OCI-LY7 (cell line): Measurements from ENCODE around the gene EMCN. TPM values are rescaled to one million over a fixed set of nuclear protein-coding genes. Genes with fewer than 3 reads are reported as not detected.
"Not testable (repeated sequence)": the region's sequence is repeated elsewhere in the genome, so short reads cannot be mapped to it uniquely, and the experiment has no call there.

Experiments
- BruUV-seq: library from RNA; stranded (reverse); fragments of 400-500 nt; replicated peaks from 2 replicates; lab custom pipeline; 2021; lab: Mats Ljungman, UMichigan
- CTCF ChIA-PET: fragments of 300-600 bp; sonication (Branson Sonifier 250); formaldehyde crosslinking; loops from one replicate; lab custom pipeline; 2022; ENCODE audit warnings: antibody characterized with exemption; ENCODE audit not compliant: unreplicated experiment; lab: Charles Lee
- POLR2A ChIA-PET: fragments of 300-600 bp; sonication (Branson Sonifier 250); formaldehyde crosslinking; loops from one replicate; lab custom pipeline; 2022; ENCODE audit warnings: antibody characterized with exemption; lab: Charles Lee
- DNase-seq: peaks from one replicate; pipeline ENCODE4 v3.0.0-alpha.2; 2015; ENCODE audit warnings: low spot score
- H2AFZ ChIP-seq: fragments of 200-600 bp; sonication (generic), shearing (Covaris generic); 2 replicates; pipeline ENCODE4 v1.6.1; 2014; ENCODE audit warnings: mild to moderate bottlenecking, antibody characterized with exemption, low read length, moderate library complexity
- H3K27ac ChIP-seq: fragments of 200-600 bp; sonication (generic); 2 replicates; pipeline ENCODE4 v1.5.1; 2014; ENCODE audit warnings: mixed run types, low read depth, mild to moderate bottlenecking, moderate library complexity, low read length, inconsistent platforms; ENCODE audit not compliant: poor library complexity, severe bottlenecking
- H3K36me3 ChIP-seq: fragments of 200-600 bp; sonication (generic); 2 replicates; pipeline ENCODE4 v1.6.1; 2014; ENCODE audit warnings: mild to moderate bottlenecking, antibody characterized with exemption, low read length, moderate library complexity, mixed read lengths; ENCODE audit not compliant: insufficient read depth
- H3K4me1 ChIP-seq: fragments of 200-600 bp; sonication (generic); 2 replicates; pipeline ENCODE4 v1.5.1; 2014; ENCODE audit warnings: mild to moderate bottlenecking, low read length; ENCODE audit not compliant: insufficient read depth, poor library complexity, severe bottlenecking
- H3K4me2 ChIP-seq: fragments of 200-600 bp; sonication (generic); 2 replicates; pipeline ENCODE4 v1.6.1; 2014; ENCODE audit warnings: mild to moderate bottlenecking, low read length
- H3K4me3 ChIP-seq: fragments of 200-600 bp; sonication (generic); 2 replicates; pipeline ENCODE4 v1.5.1; 2014; ENCODE audit warnings: mild to moderate bottlenecking, low read depth, low read length; ENCODE audit not compliant: poor library complexity, severe bottlenecking
- H3K79me2 ChIP-seq: fragments of 200-600 bp; sonication (generic); 2 replicates; pipeline ENCODE4 v1.6.1; 2016; ENCODE audit warnings: low read depth, mild to moderate bottlenecking, low read length, moderate library complexity, mixed read lengths; ENCODE audit not compliant: insufficient read depth
- H3K9me2 ChIP-seq: fragments of 200-600 bp; sonication (generic); 2 replicates; pipeline ENCODE4 v1.6.1; 2016; ENCODE audit warnings: mild to moderate bottlenecking, low read length, mixed read lengths; ENCODE audit not compliant: insufficient read depth
- H3K9me3 ChIP-seq: fragments of 200-600 bp; sonication (generic); 2 replicates; pipeline ENCODE4 v1.6.1; 2014; ENCODE audit warnings: mild to moderate bottlenecking, mixed run types, low read length, mixed read lengths
- H4K20me1 ChIP-seq: fragments of 200-600 bp; sonication (generic); 2 replicates; pipeline ENCODE4 v1.6.1; 2014; ENCODE audit warnings: mild to moderate bottlenecking, antibody characterized with exemption, low read length, moderate library complexity, mixed read lengths; ENCODE audit not compliant: insufficient read depth
- EZH2phosphoT487 ChIP-seq: fragments of 200-600 bp; sonication (generic); IDR thresholded peaks from 2 replicates; pipeline ENCODE4 v1.6.1; 2018; ENCODE audit warnings: low read depth, borderline replicate concordance, mild to moderate bottlenecking, mixed run types, antibody characterized with exemption, low read length, moderate library complexity, mixed read lengths
- intact Hi-C: fragments of 100-400 bp; cut with micrococcal nuclease; formaldehyde crosslinking; loops from one replicate; pipeline ENCODE4 v1.10.0; 2022; ENCODE audit not compliant: unreplicated experiment
- total RNA-seq, 2 experiments: library from RNA; depleted of rRNA in 1 of 2; stranded (reverse); fragments of >200 nt in 1 of 2; shearing (Covaris generic) in 1 of 2; gene quantifications; 2 replicates each; pipeline ENCODE4 v1.2.3, GENCODE V29; 2014 to 2022
- TF ChIP-seq, protein P1 (sequence below): fragments of 200-600 bp; sonication (generic); conservative IDR thresholded peaks from 2 replicates; pipeline ENCODE4 v1.5.1; 2014; ENCODE audit warnings: mild to moderate bottlenecking, antibody characterized with exemption, low read length, moderate library complexity, mixed read lengths

EMCN gene
- total RNA-seq, 2 experiments from 2014 or later = not detected

DNA sequence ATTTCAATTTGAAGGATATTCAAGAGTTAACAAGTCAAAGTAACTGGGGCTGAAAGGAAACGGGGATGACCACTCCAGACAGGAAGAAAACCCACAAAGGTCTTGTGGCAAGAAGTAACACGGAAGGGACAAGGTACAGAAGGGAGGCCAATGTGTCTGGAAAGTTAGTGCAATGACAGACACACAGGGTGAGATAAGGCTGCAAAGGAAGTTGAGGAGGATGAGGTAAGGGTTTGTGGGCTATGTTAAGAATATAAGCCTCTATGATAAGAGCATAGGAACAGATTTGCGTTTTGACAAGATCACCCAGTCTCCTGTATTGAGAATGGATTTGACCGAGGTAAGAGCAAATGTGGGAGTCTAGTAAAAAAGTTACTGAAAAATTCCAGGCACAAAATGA lies 21.9 kb upstream of the EMCN start:
- Histone ChIP-seq H3K9me3 (no peaks in the 10 kb centered on the region), H3K4me2 (peak overlapping the region; percentile 15; the same call in 1 of the 2 replicates), H3K9me2 (no peaks in the 10 kb centered on the region), H3K4me3 (no peak overlapping the region), H2AFZ (no peak overlapping the region), H3K4me1 (no peaks in the 10 kb centered on the region), H3K27ac (peak overlapping the region; percentile 33), H3K36me3 (no peaks in the 10 kb centered on the region), H4K20me1 (no peaks in the 10 kb centered on the region), H3K79me2 (no peaks in the 10 kb centered on the region)
- intact Hi-C loops = no loop called here
- ChIA-PET POLR2A (no interaction called here), CTCF (no interaction called here)
- TF ChIP-seq EZH2phosphoT487 = no peak
- TF ChIP-seq, protein P1, sequence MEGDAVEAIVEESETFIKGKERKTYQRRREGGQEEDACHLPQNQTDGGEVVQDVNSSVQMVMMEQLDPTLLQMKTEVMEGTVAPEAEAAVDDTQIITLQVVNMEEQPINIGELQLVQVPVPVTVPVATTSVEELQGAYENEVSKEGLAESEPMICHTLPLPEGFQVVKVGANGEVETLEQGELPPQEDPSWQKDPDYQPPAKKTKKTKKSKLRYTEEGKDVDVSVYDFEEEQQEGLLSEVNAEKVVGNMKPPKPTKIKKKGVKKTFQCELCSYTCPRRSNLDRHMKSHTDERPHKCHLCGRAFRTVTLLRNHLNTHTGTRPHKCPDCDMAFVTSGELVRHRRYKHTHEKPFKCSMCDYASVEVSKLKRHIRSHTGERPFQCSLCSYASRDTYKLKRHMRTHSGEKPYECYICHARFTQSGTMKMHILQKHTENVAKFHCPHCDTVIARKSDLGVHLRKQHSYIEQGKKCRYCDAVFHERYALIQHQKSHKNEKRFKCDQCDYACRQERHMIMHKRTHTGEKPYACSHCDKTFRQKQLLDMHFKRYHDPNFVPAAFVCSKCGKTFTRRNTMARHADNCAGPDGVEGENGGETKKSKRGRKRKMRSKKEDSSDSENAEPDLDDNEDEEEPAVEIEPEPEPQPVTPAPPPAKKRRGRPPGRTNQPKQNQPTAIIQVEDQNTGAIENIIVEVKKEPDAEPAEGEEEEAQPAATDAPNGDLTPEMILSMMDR = no peak
- DNase-seq = no peak
- no TSS peak for BruUV-seq

- no TSS peak for BruUV-seq
- DNase-seq = no peak
- Histone ChIP-seq H3K9me3 (no peaks in the 10 kb centered on the region), H3K9me2 (no peaks in the 10 kb centered on the region), H3K4me1 (no peaks in the 10 kb centered on the region), H2AFZ (no peak overlapping the region), H3K36me3 (no peaks in the 10 kb centered on the region), H3K79me2 (no peaks in the 10 kb centered on the region), H3K27ac (no peak overlapping the region), H3K4me2 (no peak overlapping the region), H3K4me3 (no peak overlapping the region), H4K20me1 (no peaks in the 10 kb centered on the region)
- TF ChIP-seq, protein P1 = no peak
- TF ChIP-seq EZH2phosphoT487 = no peak
- intact Hi-C loops = no loop called here
- POLR2A ChIA-PET = no interaction called here
- CTCF ChIA-PET = no interaction called here
These were observed 15.9 kb upstream of the EMCN start for GRCh38 chr4:100533741-100534140.

DNA sequence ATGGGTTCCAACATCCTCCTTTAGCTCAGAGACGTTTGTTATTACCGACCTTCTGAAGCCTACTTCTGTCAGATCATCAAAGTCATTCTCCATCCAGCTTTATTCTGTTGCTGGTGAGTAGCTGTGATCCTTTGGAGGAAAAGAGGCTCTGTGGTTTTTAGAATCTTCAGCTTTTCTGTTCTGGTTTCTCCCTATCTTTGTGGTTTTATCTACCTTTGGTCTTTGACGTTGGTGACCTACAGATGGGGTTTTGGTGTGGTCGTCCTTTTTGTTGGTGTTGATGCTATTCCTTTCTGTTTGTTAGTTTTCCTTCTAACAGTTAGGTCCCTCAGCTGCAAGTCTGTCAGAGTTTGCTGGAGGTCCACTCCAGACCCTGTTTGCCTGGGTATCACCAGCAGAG lies 12.3 kb upstream of the EMCN start:
- H3K9me3 ChIP-seq, H3K36me3 ChIP-seq, H4K20me1 ChIP-seq, H2AFZ ChIP-seq, H3K4me3 ChIP-seq, H3K4me1 ChIP-seq, H3K79me2 ChIP-seq, BruUV-seq, H3K27ac ChIP-seq, intact Hi-C loops, CTCF ChIA-PET, H3K9me2 ChIP-seq, H3K4me2 ChIP-seq, DNase-seq: not testable (repeated sequence)
- POLR2A ChIA-PET = interaction anchor here (0.6 to 1.3 kb wide), 2 partner anchors 8 to 207 kb away, joined by 4 to 5 read pairs; no protein-coding TSS in a partner anchor
